NT2/D1 (cell line): ENCODE data around the gene SRGAP3.

Source experiments
- SUZ12 ChIP-seq: IDR thresholded peaks from 2 replicates; pipeline ENCODE4 v1.6.1; 2011; ENCODE audit not compliant: insufficient read length, insufficient read depth; ENCODE audit errors: extremely low read depth
- YY1 ChIP-seq: IDR thresholded peaks from 2 replicates; pipeline ENCODE4 v1.6.1; 2011; ENCODE audit not compliant: insufficient read length, insufficient read depth
- ZNF274 ChIP-seq: IDR thresholded peaks from 2 replicates; pipeline ENCODE4 v1.6.1; 2011; ENCODE audit warnings: mild to moderate bottlenecking, low read depth, low read length

- TF ChIP-seq YY1: no peak
- TF ChIP-seq ZNF274: no peak
- no peak for TF ChIP-seq SUZ12
These were observed 179.5 kb downstream of the SRGAP3 start for GRCh38 chr3:9069971-9070370.
